ENCODE results near the gene ADAM22.

- TF ChIP-seq EZH2phosphoT487 (IDR thresholded peaks at IDR 0.05; ENCODE audit: borderline replicate concordance, low read length) (no peak), CTCF (IDR thresholded peaks at IDR 0.05; ENCODE audit: low read depth, low read length, poor library complexity, severe bottlenecking) (no peak)
Measured at GRCh38 chr7:88172842-88173241, 238.8 kb downstream of the ADAM22 start.

Measured in DOHH2 (cell line).